Mucosa of descending colon (tissue), 3 donors: ENCODE measurements around the gene EFCAB6. TPM values are rescaled to one million over a fixed set of nuclear protein-coding genes. Genes with fewer than 3 reads are reported as not detected.

Source experiments
- ATAC-seq: fragments of 200-7000 bp; cut with Tn5 transposase; one replicate; pipeline ENCODE4 v1.9.1; 2020; ENCODE audit warnings: mild to moderate bottlenecking, moderate library complexity
- DNase-seq, 3 donors: peaks; one replicate each; pipeline ENCODE4 v3.0.0-alpha.2; 2020
- H3K36me3 ChIP-seq: fragments of 200-600 bp; one replicate; pipeline ENCODE4 v1.8.0; 2021; ENCODE audit warnings: low read depth, mild to moderate bottlenecking
- H3K4me1 ChIP-seq: fragments of 200-600 bp; one replicate; pipeline ENCODE4 v1.8.0; 2021; ENCODE audit warnings: low read depth, mild to moderate bottlenecking
- H3K4me3 ChIP-seq: fragments of 200-600 bp; one replicate; pipeline ENCODE4 v1.8.0; 2021; ENCODE audit warnings: mild to moderate bottlenecking
- H3K9me3 ChIP-seq: fragments of 200-600 bp; one replicate; pipeline ENCODE4 v1.8.0; 2021; ENCODE audit warnings: mild to moderate bottlenecking
- intact Hi-C, 2 donors: fragments of 100-400 bp; cut with DNase I in 1 of 2; cut with micrococcal nuclease in 1 of 2; formaldehyde crosslinking; loops; one replicate each; pipeline versions ENCODE4 v1.11.0 to v1.11.1; 2022; cut with DNase I, micrococcal nuclease
- total RNA-seq, 3 donors: library from RNA; stranded (reverse); fragmentation: NEBNext Ultra II Directional in 2 of 3; extraction: Animal tissue kit (Norgen Biotek cat#: 25700) in 2 of 3; gene quantifications; one replicate each; pipeline versions ENCODE4 v1.2.1 to v1.2.4, GENCODE V29; 2021 to 2023
- TF ChIP-seq, protein P1 (sequence below): fragments of 200-600 bp; IDR thresholded peaks from one replicate; pipeline ENCODE4 v1.8.0; 2022; ENCODE audit warnings: antibody characterized with exemption, mild to moderate bottlenecking
- donor health status: DM: no; HTN: no; CAD: no; lungs with moderate emphysema.
- donor health status: DM: no; HTN: no; CAD: no.
- donor health status: DM: no; HTN: yes; CAD: no.

EFCAB6 gene
- total RNA-seq, 3 donors from 2014 or later: 1.1 to 1.8 (median 1.7) TPM

GRCh38 chr22:43487311-43488030 lies 324.6 kb downstream of the EFCAB6 start:
- Histone ChIP-seq H3K9me3 (no peaks in the 10 kb centered on the region), H3K36me3 (no peaks in the 10 kb centered on the region), H3K4me3 (no peak overlapping the region), H3K4me1 (no peaks in the 10 kb centered on the region)
- TF ChIP-seq, protein P1, sequence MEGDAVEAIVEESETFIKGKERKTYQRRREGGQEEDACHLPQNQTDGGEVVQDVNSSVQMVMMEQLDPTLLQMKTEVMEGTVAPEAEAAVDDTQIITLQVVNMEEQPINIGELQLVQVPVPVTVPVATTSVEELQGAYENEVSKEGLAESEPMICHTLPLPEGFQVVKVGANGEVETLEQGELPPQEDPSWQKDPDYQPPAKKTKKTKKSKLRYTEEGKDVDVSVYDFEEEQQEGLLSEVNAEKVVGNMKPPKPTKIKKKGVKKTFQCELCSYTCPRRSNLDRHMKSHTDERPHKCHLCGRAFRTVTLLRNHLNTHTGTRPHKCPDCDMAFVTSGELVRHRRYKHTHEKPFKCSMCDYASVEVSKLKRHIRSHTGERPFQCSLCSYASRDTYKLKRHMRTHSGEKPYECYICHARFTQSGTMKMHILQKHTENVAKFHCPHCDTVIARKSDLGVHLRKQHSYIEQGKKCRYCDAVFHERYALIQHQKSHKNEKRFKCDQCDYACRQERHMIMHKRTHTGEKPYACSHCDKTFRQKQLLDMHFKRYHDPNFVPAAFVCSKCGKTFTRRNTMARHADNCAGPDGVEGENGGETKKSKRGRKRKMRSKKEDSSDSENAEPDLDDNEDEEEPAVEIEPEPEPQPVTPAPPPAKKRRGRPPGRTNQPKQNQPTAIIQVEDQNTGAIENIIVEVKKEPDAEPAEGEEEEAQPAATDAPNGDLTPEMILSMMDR: no peak
- intact Hi-C loops: no loop called here
- no peak for ATAC-seq
- DNase-seq: no peak

GRCh38 chr22:43485502-43486089 lies 326.5 kb downstream of the EFCAB6 start:
- no peak overlapping the region for H3K4me3 ChIP-seq
- H3K4me1 ChIP-seq: no peaks in the 10 kb centered on the region
- TF ChIP-seq, protein P1: no peak
- no peaks in the 10 kb centered on the region for H3K36me3 ChIP-seq
- intact Hi-C loops: no loop called here
- H3K9me3 ChIP-seq: no peaks in the 10 kb centered on the region
- ATAC-seq: no peak
- DNase-seq: no peak

DNA sequence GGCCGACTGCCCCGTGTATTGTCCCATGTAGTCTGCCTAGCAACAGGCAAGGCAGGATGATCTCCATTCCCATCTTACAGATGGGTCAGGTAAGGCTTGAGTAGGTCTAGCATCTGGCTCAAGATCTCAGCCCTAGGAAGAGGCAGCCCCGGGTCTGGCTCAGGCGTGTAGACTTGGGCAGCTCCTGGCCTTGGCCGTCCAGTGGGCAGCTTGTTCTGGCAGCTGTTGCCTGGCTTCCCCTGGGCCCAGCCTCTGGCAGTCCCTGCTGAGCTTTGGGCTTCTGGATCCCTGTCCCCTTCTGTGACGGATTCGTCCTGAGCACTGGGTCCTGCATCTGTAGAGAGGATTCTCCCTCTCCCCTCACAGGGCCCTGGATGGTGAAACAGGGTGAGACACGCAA lies 327.9 kb downstream of the EFCAB6 start:
- Histone ChIP-seq H3K36me3 (no peaks in the 10 kb centered on the region), H3K9me3 (no peaks in the 10 kb centered on the region), H3K4me3 (no peak overlapping the region), H3K4me1 (no peaks in the 10 kb centered on the region)
- intact Hi-C loops: no loop called here
- DNase-seq (no peak), ATAC-seq (no peak)
- TF ChIP-seq, protein P1: no peak

DNA sequence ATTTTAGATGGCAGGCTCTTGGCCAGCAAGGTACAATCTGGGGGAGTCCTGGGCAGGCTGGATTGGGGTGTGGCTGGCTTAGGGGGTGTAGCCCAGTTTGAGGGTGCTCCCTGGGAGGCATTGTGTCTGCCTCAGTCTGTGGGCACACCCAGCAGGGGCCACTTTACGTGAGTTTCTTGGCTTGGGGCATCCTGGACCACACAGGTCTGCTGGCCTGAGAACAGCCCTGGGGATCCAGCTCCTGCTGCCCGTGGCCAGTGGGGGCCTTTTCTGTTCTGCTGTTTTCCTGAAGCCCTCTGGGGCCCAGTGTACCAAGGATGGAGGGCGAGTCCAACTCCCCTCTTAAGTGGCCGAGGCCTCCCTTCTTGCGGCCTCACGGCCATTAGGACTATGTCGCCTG lies 328.4 kb downstream of the EFCAB6 start:
- TF ChIP-seq, protein P1: no peak
- no peaks in the 10 kb centered on the region for H3K4me1 ChIP-seq
- no peak for ATAC-seq
- no peak for DNase-seq
- intact Hi-C loops: no loop called here
- no peak overlapping the region for H3K4me3 ChIP-seq
- H3K9me3 ChIP-seq: no peaks in the 10 kb centered on the region
- H3K36me3 ChIP-seq: no peaks in the 10 kb centered on the region

GRCh38 chr22:43483266-43483665 lies 328.8 kb downstream of the EFCAB6 start:
- no peaks in the 10 kb centered on the region for H3K9me3 ChIP-seq
- no peaks in the 10 kb centered on the region for H3K4me1 ChIP-seq
- TF ChIP-seq, protein P1: no peak
- no peak for DNase-seq
- no peak for ATAC-seq
- intact Hi-C loops: no loop called here
- no peaks in the 10 kb centered on the region for H3K36me3 ChIP-seq
- no peak overlapping the region for H3K4me3 ChIP-seq
